AG09309 (cell line): ENCODE measurements around the gene LRRC8D.

ENCODE experiments used
- DNase-seq: peaks from one replicate; pipeline ENCODE4 v3.0.0-alpha.2; 2010; ENCODE audit warnings: low read depth
- H3K4me3 ChIP-seq: 2 replicates; pipeline ENCODE4 v1.5.1; 2011; ENCODE audit warnings: mild to moderate bottlenecking, low read depth, low read length, moderate library complexity; ENCODE audit not compliant: control insufficient read depth
- TF ChIP-seq, protein P1 (sequence below): IDR thresholded peaks from 2 replicates; pipeline ENCODE4 v1.5.1; 2011; ENCODE audit warnings: mild to moderate bottlenecking, low read depth, low read length, inconsistent platforms; ENCODE audit not compliant: insufficient read depth, control insufficient read depth; ENCODE audit errors: missing control alignments

LRRC8D gene

DNA sequence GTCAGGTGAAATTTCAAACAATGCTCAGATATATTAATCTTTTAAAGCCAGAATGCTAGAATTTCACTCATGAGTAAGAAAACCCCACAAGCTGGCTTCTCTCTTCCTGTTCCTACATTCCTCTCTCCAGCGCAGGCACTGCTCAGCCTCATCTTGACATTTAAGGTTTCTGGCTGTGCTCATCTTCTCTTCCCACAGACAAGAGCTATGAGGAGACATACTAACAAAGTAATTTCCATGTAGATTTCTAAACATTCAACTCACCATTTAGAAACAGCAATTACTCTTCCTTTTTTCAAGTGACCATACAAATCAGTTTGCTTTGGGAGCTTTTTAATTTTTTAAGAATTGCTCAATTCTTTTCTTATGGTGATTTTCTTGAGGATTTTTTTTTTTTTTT lies 7.8 kb upstream of the LRRC8D start:
- no peak overlapping the region for H3K4me3 ChIP-seq
- DNase-seq: no peak
- TF ChIP-seq, protein P1, sequence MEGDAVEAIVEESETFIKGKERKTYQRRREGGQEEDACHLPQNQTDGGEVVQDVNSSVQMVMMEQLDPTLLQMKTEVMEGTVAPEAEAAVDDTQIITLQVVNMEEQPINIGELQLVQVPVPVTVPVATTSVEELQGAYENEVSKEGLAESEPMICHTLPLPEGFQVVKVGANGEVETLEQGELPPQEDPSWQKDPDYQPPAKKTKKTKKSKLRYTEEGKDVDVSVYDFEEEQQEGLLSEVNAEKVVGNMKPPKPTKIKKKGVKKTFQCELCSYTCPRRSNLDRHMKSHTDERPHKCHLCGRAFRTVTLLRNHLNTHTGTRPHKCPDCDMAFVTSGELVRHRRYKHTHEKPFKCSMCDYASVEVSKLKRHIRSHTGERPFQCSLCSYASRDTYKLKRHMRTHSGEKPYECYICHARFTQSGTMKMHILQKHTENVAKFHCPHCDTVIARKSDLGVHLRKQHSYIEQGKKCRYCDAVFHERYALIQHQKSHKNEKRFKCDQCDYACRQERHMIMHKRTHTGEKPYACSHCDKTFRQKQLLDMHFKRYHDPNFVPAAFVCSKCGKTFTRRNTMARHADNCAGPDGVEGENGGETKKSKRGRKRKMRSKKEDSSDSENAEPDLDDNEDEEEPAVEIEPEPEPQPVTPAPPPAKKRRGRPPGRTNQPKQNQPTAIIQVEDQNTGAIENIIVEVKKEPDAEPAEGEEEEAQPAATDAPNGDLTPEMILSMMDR: no peak

DNA sequence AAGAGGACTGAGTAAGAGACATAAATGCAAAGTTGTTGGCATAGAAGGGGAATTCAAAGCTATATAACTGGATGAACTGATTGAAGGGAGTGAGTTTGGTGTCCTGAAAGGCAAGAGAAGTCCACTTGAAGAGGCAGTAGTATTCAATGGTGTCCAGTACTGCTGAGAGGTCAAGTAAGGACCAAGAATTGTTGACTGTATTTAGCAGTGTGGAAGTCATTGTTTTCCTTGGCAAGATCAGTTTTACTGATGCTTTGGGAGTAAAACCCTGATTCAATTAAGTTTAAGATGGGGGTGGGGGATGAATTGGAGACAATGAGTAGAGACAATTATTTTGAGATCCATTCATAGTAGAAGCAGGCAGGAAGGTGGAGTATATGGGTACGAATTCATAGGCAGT lies 5.8 kb upstream of the LRRC8D start:
- H3K4me3 ChIP-seq: no peak overlapping the region
- TF ChIP-seq, protein P1: no peak
- no peak for DNase-seq

DNA sequence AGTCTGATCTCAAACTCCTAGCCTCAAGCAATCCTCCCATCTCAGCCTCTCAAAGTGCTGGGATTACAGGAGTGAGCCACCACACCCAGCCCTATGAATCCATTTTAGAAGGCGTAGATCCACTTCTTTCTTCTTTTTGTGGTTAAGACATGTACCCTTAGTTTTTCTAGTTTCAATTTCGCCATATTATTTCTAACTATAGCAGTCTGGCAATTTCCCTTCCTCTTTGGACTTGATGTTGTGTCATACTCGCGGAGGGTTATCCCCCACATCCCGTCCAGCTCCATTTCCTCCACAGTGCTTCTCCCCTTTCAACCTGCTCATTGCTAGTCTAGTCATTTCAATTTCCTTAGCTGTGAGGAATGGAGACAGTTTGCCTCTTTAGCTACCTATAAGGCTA lies 5.2 kb upstream of the LRRC8D start:
- TF ChIP-seq, protein P1: no peak
- H3K4me3 ChIP-seq: no peak overlapping the region
- no peak for DNase-seq

DNA sequence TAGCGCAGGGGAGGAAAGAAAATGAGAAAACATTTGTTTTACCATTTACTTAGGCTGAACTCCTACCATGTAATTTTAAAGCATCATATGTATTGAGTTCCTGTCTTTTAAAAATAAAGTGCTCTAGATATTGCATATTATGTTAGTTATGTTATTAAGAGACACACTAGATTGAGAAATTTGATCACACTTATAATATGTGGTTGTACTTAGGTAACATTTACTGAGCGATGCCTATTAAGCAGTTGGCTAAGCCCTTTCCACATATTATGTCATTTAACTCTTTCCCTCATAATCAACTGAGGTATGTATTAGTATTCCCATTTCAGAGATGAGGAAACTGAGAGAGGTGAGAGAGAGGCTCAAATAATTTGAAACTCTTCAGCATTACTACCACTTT lies 4.5 kb upstream of the LRRC8D start:
- DNase-seq: no peak
- H3K4me3 ChIP-seq: no peak overlapping the region
- TF ChIP-seq, protein P1: no peak

DNA sequence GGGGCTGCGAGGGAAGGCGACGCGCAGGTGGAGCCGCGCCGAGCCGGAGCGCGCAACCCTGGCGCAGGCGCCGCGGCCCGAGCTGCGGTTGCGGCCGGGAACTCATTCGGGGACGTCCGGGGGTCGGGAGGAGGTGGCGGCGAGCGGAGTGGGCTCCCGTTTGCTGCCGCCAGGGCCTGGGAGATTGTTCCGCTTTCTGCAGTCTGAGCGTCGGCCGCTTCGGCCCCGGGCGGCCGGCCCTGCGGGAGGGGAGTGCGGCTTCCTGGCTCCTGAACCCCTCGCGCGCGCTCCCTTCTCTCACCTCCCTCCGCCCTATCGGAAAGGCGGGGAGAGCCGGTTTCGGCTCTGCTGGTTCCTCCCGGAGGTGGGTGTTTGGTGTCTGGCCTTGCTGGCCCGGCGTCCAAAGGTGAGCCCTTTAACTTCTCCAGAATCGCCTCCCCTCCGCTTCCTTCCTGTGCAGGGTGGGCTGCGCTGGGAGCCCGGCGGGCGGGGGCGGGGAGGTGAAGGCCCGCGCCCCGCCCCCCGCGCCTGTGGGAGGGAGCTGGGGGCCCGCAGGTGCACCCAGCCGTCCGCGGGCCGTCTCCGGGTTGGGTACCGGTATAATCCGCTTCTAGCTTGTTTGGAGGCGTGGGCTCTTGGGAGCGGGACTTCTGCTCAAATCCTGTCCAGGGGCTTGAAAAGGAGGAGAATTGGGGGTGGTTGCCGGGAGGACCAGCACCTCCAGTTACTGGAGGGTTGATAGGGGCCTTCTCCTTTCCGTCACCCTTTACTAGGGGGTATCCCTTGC lies 683 bp downstream of the LRRC8D start:
- H3K4me3 ChIP-seq: peak overlapping the region; percentile 53
- TF ChIP-seq, protein P1: no peak
- DNase-seq: no peak

DNA sequence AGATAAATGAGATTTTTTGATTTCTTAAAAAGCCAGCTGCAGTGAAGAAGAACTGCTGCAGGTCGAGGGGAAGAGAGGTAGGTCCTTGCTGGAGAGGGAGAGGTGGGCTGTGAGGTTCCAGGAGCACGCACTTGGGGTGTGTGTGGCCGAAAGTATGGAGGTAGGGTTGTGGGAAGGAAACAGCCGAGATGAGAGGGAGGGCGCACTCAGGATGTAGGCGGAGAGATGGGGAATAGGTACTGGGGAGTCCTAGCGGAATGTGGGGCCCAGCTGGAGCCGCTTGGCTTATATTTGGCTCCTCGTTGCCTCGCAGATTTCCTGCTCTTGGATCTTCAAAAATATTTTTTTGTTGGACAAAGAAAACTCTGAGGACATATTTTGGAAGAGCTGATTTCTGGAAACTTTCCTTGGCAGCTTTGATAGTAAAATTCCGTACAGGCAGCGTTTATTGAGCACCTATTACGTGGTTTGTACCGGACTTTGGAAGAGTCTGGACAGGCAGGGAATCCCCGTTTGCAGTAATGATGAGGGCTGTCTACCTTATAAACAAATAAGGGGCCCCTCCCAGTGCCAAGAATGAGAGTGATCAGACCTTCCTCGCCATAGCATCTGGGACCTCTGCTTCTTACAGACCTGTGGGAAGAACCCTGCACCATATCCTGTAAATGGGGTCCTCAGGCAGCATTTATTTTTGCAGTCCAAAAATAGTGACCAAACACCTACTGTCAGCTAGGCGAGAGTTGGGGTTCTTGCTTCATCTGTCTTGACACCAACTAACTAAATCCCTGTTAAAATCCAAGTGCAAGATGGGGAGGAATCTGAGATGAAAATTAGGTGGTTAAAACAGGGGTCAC lies 1.5 kb downstream of the LRRC8D start:
- TF ChIP-seq, protein P1: no peak
- no peak for DNase-seq
- peak overlapping the region; percentile 53 for H3K4me3 ChIP-seq
